HG03025 (cell line): ENCODE results near the gene AP1B1.
"Not testable (repeated sequence)": the region's sequence is repeated elsewhere in the genome, so short reads cannot be mapped to it uniquely, and the experiment has no call there.

ENCODE experiments used
- ATAC-seq: cut with Tn5 transposase; IDR thresholded peaks from one replicate; pipeline ENCODE4 v1.9.1; 2021; ENCODE audit warnings: mild to moderate bottlenecking, moderate library complexity; ENCODE audit not compliant: unreplicated experiment, low FRiP score

The AP1B1 gene

GRCh38 chr22:29390270-29390669 is 1.9 kb upstream of the AP1B1 start:
- no peak for ATAC-seq

- ATAC-seq = peak; percentile 4
These were observed 355 bp upstream of the AP1B1 start for GRCh38 chr22:29388759-29389090.

DNA sequence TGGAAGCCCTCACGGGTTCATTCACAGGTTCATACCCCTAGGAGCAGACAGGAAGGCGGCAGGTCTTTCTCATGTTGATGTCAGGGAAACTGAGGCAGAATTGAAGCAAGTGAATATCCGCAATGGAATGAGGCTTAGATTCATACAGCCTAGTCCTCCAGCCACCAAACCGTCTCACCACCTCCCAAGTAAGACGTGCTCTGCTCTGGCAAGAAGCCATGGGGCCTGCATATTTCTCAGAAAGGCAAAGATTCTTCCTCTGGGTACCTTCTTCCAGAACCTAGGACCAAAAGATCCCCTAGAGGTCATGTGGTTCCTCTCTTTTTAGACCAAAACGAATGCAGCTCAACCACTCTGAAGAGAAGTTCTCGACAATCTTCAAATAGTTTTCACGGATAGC is 1.7 kb downstream of the AP1B1 start:
- no peak for ATAC-seq

GRCh38 chr22:29385748-29386147 is 2.6 kb downstream of the AP1B1 start:
- no peak for ATAC-seq

DNA sequence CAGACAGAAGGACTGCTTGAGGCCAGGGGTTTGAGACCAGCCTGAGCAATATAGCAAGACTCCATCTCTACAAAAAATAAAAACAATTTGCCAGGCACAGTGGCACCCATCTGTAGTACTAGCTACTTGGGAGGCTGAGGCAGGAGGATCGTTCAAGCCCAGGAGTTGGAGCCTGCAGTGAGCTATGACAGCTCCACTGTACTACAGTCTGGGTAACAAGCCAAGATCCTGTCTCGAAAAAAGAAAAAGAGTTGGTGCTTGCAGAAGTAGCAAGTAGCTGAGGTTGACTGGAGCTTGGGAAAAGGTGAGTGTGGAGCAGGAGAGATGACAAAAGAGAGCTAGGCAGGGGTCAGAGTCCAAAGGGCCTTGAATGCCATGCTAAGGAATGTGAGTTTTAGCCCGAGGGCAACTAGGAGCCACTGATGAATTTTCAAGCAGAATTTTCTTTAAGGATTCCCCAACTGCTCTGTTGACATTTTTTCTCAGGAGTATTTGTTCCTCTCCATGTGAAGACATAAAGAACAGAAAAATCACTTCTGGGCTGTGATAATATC is 3.1 kb downstream of the AP1B1 start:
- no peak for ATAC-seq

- ATAC-seq = no peak
These were observed 4.6 kb downstream of the AP1B1 start for GRCh38 chr22:29383740-29384139.

- no peak for ATAC-seq
These were observed 5.6 kb downstream of the AP1B1 start for GRCh38 chr22:29382580-29383302.

GRCh38 chr22:29380856-29381255 is 7.5 kb downstream of the AP1B1 start:
- no peak for ATAC-seq

GRCh38 chr22:29380032-29380781 is 8.2 kb downstream of the AP1B1 start:
- ATAC-seq = no peak

- no peak for ATAC-seq
These were observed 9.1 kb downstream of the AP1B1 start for GRCh38 chr22:29379258-29379657.

DNA sequence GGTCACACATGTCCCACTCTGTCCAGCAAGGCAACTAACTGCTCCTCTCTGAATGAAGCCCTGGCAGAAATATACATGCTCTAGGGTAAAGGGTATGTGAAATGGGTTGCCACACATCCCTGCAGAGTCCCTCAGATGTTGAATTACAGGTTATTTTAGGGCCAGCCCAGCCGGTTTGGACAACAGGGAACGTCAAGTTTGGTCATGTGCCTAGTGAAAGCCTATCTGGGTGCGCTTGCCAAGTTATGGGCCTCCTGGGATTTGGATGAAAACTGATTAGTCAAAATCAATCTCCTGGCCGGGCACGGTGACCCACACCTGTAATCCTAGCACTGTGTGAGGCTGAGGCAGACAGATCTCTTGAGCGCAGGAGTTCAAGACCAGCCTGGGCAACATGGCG is 10.4 kb downstream of the AP1B1 start:
- ATAC-seq = no peak

DNA sequence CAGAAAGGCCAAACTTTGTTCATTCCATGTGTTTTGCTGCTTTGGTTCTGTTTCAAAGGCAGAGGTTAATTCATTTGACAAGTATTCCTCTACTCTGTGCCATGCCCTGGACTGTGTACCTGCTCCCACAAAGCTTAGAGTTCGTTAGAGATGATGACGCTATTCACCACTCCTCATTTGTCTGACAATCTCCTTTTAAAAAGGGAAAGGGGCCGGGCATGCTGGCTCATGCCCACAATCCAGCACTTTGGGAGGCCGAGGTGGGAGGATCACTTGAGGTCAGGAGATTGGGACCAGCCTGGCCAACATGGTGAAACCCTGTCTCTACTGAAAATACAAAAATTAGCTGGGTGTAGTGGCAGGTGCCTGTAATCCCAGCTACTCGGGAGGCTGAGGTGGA is 11.7 kb downstream of the AP1B1 start:
- not testable (repeated sequence) for ATAC-seq

GRCh38 chr22:29375398-29376076 is 12.8 kb downstream of the AP1B1 start:
- ATAC-seq = no peak

GRCh38 chr22:29374806-29375205 is 13.6 kb downstream of the AP1B1 start:
- not testable (repeated sequence) for ATAC-seq

- no peak for ATAC-seq
These were observed 14.0 kb downstream of the AP1B1 start for GRCh38 chr22:29374401-29374800.

DNA sequence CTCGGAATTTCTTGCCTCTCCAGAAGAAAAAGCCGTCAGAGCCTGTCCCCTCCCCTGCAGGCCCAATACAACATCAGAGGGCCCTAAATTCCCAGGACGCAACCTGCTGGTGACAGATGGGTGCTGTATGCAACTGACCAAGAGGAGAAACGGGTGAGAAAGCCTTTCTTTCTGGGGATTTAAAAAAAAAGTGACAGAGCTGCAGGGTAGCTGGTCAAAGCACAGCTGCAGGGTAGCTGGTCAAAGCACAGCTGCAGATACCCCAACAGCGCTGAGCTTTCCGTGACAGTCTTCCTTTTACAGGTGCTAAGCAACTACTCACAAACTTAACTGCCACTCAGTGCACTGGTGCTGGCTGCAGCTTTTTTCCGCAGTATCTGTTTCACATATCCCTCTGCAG is 17.8 kb downstream of the AP1B1 start:
- no peak for ATAC-seq

GRCh38 chr22:29369460-29369859 is 18.9 kb downstream of the AP1B1 start:
- ATAC-seq = no peak

DNA sequence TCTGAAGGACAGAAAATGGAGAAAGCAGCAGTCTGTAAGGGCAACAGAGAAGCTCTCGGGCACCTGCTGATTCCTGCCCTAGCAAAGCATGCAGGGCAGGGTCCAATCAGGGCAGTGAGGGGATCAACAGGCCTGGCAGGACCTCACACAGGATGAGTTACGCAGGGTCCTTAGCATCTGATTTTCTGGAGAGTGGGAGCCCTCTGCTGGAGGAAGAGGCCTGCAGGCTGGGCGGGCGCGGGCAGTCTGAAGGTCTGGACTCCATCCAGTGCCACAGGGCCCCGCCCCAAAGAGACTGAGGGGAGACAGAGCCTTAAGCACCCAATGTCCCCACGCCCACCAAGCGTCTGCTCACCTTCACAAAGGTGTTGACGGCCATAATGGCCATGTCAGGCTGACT is 28.9 kb downstream of the AP1B1 start:
- no peak for ATAC-seq

DNA sequence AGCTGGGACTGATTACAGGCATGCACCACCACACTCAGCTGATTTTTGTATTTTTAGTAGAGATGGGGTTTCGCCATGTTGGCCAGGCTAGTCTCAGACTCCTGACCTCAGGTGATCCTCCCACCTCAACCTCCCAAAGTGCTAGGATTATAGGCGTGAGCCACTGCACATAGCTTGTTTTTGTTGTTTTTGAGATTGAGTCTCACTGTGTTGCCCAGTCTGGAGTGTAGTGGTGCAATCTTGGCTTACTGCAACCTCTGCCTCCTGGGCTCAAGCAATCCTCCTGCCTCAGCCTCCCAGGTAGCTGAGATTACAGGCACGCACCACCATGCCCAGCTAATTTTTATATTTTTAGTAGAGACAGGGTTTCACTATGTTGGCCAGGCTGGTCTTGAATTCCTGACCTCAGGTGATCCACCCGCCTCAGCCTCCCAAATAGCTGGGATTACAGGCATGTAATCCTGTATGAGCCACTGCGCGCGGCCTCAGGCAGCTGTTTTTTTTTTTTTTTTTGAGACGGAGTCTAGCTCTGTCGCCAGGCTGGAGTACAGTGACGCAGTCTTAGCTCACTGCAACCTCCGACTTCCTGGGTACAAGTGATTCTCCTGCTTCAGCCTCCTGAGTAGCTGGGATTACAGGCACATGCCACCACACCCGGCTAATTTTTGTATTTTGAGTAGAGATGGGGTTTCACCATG is 31.0 kb downstream of the AP1B1 start:
- not testable (repeated sequence) for ATAC-seq

DNA sequence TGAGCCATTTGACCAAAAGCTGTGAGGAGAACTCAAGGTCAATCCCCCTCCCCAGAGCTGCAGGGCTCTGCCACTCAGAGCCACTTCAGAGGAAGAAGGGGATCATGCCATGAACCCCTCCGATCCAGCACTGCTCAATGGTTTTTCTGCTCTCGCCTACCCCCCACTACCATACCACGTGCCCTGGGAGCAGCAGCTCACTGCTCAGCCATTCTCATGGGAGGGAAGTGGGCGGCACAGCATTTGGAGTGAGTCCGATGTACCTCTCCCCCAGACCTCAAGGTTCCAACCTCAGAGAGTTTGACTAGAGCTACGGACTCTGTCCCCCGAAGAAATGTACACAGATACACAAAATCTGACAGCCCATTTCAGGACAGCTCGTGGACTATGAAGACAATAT is 34.5 kb downstream of the AP1B1 start:
- no peak for ATAC-seq

DNA sequence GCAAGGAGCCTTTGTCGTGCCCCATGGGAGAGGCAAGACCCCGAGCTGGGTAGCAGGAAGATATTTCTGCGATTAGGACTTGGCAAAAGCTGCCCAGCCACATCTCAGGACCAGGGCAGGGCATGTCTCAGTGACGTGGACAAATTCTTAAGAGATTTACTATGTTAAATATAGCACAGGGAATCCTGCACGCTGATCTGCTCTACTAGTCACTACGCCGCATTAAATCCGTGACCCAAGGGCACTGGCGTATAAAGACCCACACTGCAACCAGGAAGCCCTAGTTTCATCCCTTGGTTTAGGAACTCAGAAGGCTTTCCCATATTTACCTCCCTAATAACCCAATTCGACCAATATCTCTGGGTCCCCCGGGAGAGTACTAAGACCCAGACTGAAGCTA is 35.1 kb downstream of the AP1B1 start:
- ATAC-seq = no peak
